Panc1 (cell line): ENCODE measurements around the gene FOXP4. TPM values are rescaled to one million over a fixed set of nuclear protein-coding genes. Genes with fewer than 3 reads are reported as not detected.

Source experiments
- ATAC-seq: fragments of 200-7000 bp; cut with Tn5 transposase; 2 replicates; pipeline ENCODE4 v1.9.1; 2020; ENCODE audit warnings: mild to moderate bottlenecking, moderate library complexity
- BruUV-seq: library from RNA; stranded (reverse); fragments of 400-500 nt; replicated peaks from 2 replicates; lab custom pipeline; 2021; lab: Mats Ljungman, UMichigan
- CTCF ChIA-PET: fragments of 300-600 bp; sonication (Branson Sonifier 250); formaldehyde crosslinking; loops from one replicate; lab custom pipeline; 2022; ENCODE audit warnings: antibody characterized with exemption; lab: Charles Lee
- POLR2A ChIA-PET: fragments of 300-600 bp; sonication (Branson Sonifier 250); formaldehyde crosslinking; loops from one replicate; lab custom pipeline; 2022; ENCODE audit warnings: antibody characterized with exemption; lab: Charles Lee
- DNase-seq: peaks from one replicate; pipeline ENCODE4 v3.0.0-alpha.2; 2010; ENCODE audit warnings: low read depth, low spot score
- H3K27ac ChIP-seq: 2 replicates; pipeline ENCODE4 v1.5.1; 2011; ENCODE audit warnings: mild to moderate bottlenecking, low read length, inconsistent platforms
- H3K27me3 ChIP-seq: fragments of 200-500 bp; sonication (Bioruptor generic); 2 replicates; pipeline ENCODE4 v1.6.0; 2014; ENCODE audit warnings: low read length, inconsistent platforms; ENCODE audit not compliant: control insufficient read depth, insufficient read depth
- H3K36me3 ChIP-seq: fragments of 200-500 bp; sonication (Bioruptor generic); 2 replicates; pipeline ENCODE4 v1.5.1; 2014; ENCODE audit warnings: inconsistent platforms, mild to moderate bottlenecking, low read length, moderate library complexity; ENCODE audit not compliant: control insufficient read depth, insufficient read depth
- H3K4me1 ChIP-seq: 2 replicates; pipeline ENCODE4 v1.5.1; 2011; ENCODE audit warnings: inconsistent platforms, mild to moderate bottlenecking, low read length, moderate library complexity; ENCODE audit not compliant: control insufficient read depth, insufficient read depth
- H3K4me3 ChIP-seq, 2 experiments: 2 replicates each; pipeline ENCODE4 v1.5.1; 2011 to 2012; ENCODE audit warnings: low read depth in 2 of 2, low read length in 2 of 2, mild to moderate bottlenecking in 2 of 2, inconsistent platforms in 1 of 2, moderate library complexity in 1 of 2
- H3K9me3 ChIP-seq: fragments of 200-500 bp; sonication (Bioruptor generic); 2 replicates; pipeline ENCODE4 v1.5.1; 2014; ENCODE audit warnings: low read depth, mild to moderate bottlenecking, inconsistent platforms, low read length, moderate library complexity; ENCODE audit not compliant: control insufficient read depth, insufficient read depth
- POLR2AphosphoS5 ChIP-seq: IDR thresholded peaks from 2 replicates; pipeline ENCODE4 v1.6.1; 2012; ENCODE audit warnings: mild to moderate bottlenecking, low read depth, low read length, moderate library complexity
- SIN3A ChIP-seq: IDR thresholded peaks from 2 replicates; pipeline ENCODE4 v1.6.1; 2012; ENCODE audit warnings: low read depth, mild to moderate bottlenecking, low read length, moderate library complexity, borderline replicate concordance; ENCODE audit not compliant: insufficient read depth
- TCF7L2 ChIP-seq: IDR thresholded peaks from 2 replicates; pipeline ENCODE4 v1.6.1; 2011; ENCODE audit warnings: mild to moderate bottlenecking, low read depth, low read length, inconsistent platforms
- in situ Hi-C: cut with HindIII; loops from 2 replicates; pipeline ENCODE4 v1.10.0; 2016; ENCODE audit warnings: low sequenced_read_pairs, low pct_unique_long_range_greater_than_20kb
- intact Hi-C: fragments of 100-400 bp; cut with micrococcal nuclease; formaldehyde crosslinking; loops from one replicate; pipeline ENCODE4 v1.10.0; 2022; ENCODE audit not compliant: unreplicated experiment
- total RNA-seq: library from RNA; stranded (reverse); gene quantifications from one replicate; pipeline ENCODE4 v1.2.1, GENCODE V29; 2021; ENCODE audit not compliant: unreplicated experiment
- TF ChIP-seq, protein P1 (sequence below): fragments of 450-650 bp; IDR thresholded peaks from 2 replicates; pipeline ENCODE4 v1.5.1; 2017; ENCODE audit warnings: mild to moderate bottlenecking
- TF ChIP-seq, protein P2 (sequence below), 2 experiments: IDR thresholded peaks; 2 replicates each; pipeline ENCODE4 v1.6.1; 2011 to 2012; ENCODE audit warnings: low read depth in 2 of 2, control low read depth in 1 of 2, low read length in 1 of 2, mild to moderate bottlenecking in 1 of 2, moderate library complexity in 1 of 2; ENCODE audit not compliant: insufficient read depth in 1 of 2

Gene FOXP4
- total RNA-seq, 1 experiment from 2014 or later = 30.4 TPM

DNA sequence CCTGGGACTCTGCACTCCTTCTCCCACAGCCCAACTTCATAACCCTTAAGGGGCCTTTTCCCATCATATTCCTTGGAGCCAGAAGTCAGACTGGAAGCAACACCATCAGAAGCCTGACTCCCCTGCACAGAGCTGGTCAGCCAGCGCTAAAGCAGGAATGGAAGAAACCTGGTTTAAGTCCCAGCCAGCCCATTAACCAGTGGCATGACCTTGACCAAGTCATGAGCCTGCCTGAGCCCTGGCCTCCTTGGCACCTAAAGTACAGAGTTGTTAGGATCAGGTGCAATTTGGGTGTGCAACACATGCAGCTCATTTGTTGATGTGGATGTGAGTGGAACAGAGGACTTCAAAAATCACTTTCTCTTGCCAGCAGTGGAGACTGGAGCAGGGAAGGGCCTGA lies 20.8 kb downstream of the FOXP4 start:
- in situ Hi-C loops = no loop called here
- DNase-seq = no peak
- no TSS peak for BruUV-seq
- Histone ChIP-seq H3K4me1 (no peaks in the 10 kb centered on the region), H3K9me3 (no peaks in the 10 kb centered on the region), H3K27ac (no peak overlapping the region), H3K27me3 (no peaks in the 10 kb centered on the region), H3K36me3 (no peaks in the 10 kb centered on the region), H3K4me3 (no peak overlapping the region)
- TF ChIP-seq POLR2AphosphoS5 (no peak), SIN3A (no peak), TCF7L2 (no peak)
- TF ChIP-seq, protein P1, sequence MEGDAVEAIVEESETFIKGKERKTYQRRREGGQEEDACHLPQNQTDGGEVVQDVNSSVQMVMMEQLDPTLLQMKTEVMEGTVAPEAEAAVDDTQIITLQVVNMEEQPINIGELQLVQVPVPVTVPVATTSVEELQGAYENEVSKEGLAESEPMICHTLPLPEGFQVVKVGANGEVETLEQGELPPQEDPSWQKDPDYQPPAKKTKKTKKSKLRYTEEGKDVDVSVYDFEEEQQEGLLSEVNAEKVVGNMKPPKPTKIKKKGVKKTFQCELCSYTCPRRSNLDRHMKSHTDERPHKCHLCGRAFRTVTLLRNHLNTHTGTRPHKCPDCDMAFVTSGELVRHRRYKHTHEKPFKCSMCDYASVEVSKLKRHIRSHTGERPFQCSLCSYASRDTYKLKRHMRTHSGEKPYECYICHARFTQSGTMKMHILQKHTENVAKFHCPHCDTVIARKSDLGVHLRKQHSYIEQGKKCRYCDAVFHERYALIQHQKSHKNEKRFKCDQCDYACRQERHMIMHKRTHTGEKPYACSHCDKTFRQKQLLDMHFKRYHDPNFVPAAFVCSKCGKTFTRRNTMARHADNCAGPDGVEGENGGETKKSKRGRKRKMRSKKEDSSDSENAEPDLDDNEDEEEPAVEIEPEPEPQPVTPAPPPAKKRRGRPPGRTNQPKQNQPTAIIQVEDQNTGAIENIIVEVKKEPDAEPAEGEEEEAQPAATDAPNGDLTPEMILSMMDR = no peak
- TF ChIP-seq, protein P2, sequence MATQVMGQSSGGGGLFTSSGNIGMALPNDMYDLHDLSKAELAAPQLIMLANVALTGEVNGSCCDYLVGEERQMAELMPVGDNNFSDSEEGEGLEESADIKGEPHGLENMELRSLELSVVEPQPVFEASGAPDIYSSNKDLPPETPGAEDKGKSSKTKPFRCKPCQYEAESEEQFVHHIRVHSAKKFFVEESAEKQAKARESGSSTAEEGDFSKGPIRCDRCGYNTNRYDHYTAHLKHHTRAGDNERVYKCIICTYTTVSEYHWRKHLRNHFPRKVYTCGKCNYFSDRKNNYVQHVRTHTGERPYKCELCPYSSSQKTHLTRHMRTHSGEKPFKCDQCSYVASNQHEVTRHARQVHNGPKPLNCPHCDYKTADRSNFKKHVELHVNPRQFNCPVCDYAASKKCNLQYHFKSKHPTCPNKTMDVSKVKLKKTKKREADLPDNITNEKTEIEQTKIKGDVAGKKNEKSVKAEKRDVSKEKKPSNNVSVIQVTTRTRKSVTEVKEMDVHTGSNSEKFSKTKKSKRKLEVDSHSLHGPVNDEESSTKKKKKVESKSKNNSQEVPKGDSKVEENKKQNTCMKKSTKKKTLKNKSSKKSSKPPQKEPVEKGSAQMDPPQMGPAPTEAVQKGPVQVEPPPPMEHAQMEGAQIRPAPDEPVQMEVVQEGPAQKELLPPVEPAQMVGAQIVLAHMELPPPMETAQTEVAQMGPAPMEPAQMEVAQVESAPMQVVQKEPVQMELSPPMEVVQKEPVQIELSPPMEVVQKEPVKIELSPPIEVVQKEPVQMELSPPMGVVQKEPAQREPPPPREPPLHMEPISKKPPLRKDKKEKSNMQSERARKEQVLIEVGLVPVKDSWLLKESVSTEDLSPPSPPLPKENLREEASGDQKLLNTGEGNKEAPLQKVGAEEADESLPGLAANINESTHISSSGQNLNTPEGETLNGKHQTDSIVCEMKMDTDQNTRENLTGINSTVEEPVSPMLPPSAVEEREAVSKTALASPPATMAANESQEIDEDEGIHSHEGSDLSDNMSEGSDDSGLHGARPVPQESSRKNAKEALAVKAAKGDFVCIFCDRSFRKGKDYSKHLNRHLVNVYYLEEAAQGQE (IDR thresholded peaks at IDR 0.05; ENCODE audit: insufficient read depth in 1 of 2, low read depth in 2 of 2, low read length in 1 of 2) = no peak
- intact Hi-C loops = no loop called here
- ChIA-PET POLR2A (no interaction called here), CTCF (no interaction called here)
- no peak for ATAC-seq

DNA sequence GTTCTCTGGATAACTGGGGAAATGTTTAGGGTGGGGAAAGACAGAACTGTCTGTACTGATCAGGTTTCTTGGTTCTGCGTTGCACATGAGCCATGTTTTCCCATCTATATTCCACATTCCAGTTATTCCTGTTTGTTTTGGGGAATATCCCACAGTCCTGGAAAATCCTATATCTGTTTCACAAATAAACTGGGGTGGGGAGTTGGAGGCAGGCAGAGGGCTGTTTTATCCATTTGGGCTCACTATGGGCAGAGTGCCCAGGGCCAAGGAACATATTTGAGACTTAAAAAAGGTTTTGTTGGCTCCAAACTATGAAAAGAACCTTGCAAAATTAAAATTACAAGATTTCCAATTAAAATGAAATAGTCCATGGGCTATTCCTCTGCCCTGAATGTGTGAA lies 21.5 kb downstream of the FOXP4 start:
- no TSS peak for BruUV-seq
- H3K9me3 ChIP-seq = no peaks in the 10 kb centered on the region
- intact Hi-C loops (no loop called here), in situ Hi-C loops (no loop called here)
- H3K4me3 ChIP-seq = no peak overlapping the region
- TF ChIP-seq, protein P2 (IDR thresholded peaks at IDR 0.05; ENCODE audit: insufficient read depth in 1 of 2, low read depth in 2 of 2, low read length in 1 of 2) = no peak
- TF ChIP-seq, protein P1 = no peak
- TF ChIP-seq TCF7L2 (no peak), POLR2AphosphoS5 (no peak), SIN3A (no peak)
- H3K4me1 ChIP-seq = no peaks in the 10 kb centered on the region
- no peaks in the 10 kb centered on the region for H3K36me3 ChIP-seq
- DNase-seq (no peak), ATAC-seq (no peak)
- no peak overlapping the region for H3K27ac ChIP-seq
- no peaks in the 10 kb centered on the region for H3K27me3 ChIP-seq
- ChIA-PET CTCF (no interaction called here), POLR2A (no interaction called here)
